GM19452 (cell line): ENCODE data around the gene CD96.
"Not testable (repeated sequence)": the region's sequence is repeated elsewhere in the genome, so short reads cannot be mapped to it uniquely, and the experiment has no call there.

Source experiments
- ATAC-seq: cut with Tn5 transposase; IDR thresholded peaks from one replicate; pipeline ENCODE4 v1.9.1; 2021; ENCODE audit not compliant: unreplicated experiment

The CD96 gene, protein sequence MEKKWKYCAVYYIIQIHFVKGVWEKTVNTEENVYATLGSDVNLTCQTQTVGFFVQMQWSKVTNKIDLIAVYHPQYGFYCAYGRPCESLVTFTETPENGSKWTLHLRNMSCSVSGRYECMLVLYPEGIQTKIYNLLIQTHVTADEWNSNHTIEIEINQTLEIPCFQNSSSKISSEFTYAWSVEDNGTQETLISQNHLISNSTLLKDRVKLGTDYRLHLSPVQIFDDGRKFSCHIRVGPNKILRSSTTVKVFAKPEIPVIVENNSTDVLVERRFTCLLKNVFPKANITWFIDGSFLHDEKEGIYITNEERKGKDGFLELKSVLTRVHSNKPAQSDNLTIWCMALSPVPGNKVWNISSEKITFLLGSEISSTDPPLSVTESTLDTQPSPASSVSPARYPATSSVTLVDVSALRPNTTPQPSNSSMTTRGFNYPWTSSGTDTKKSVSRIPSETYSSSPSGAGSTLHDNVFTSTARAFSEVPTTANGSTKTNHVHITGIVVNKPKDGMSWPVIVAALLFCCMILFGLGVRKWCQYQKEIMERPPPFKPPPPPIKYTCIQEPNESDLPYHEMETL

DNA sequence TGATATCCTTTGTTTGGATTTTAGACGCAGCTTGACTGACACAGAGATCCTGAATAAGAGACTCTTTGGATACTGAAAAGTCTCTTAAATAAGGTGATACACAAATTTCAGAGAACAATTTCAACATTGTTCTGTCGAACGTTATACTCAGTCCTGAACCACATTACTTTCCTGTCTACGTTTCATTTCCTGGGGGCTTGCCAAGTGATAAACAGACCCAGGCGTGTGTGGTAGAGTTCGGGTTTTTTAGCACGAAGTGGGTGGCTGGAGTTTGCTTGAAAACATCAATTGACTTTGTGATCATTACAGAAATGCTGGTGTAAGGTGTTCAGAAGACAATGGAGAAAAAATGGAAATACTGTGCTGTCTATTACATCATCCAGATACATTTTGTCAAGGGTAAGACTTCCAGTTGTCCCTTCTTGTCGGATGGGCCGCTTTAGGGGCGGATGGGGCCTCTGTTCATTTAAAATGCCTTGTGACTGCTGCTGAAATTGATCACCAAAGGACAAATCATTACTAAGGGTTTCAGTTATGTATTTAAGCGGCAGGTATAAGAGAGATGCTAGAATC is at the start of gene CD96:
Gene CD96, plus strand, starts transcription at position 287 of the 573 bp plus-strand sequence. Its CDS starts 52 bp downstream, at position 339.
- peak; percentile 33 for ATAC-seq

DNA sequence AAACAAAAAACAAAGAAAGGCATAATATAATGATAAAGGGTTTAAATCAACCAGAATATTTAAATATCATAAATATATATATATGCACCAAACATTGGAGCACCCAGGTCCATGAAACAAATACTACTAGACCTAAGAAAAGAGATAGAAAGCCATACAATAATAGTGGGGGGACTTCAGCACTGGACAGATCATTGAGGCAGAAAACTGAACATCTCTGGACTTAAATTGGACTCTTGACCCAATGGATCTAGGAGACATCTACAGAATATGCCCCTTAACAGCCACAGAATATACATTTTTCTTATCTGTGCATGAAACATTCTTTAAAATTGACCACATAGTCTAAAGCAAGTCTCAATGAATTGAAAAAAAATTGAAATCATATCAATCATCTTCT is 48.7 kb upstream of the CD96 start:
- ATAC-seq = no peak

DNA sequence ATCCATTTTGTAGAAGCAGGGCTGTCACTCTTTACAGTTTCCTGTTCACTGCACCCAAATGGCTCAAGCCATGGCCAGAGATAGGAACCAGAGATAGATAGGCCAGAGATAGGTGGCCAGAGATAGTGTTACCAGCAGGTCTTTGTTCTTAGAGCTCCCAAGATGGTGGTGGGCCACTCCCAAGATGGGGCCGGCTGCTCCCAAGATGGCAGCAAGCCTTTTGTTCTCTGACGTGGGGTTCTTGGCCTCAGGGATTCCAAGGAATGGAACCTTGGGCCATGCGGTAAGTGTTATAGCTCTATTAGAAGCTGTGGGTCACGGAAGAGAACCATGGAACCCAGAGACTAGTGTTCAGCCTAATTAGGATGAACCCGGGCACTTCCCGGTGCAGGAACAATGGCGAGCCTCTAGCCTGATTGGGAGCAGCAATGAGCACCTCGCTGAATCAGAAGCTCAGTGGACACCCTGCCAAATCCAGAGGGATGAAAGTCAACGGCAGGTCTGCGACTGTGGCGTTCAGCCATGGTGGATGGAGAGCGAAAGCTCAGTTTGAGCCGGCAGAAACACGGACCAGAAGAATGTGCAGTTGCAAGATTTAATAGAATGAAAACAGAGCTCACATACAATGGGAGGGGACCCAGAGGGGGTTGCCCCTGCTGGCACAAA is 45.0 kb upstream of the CD96 start:
- no peak for ATAC-seq

DNA sequence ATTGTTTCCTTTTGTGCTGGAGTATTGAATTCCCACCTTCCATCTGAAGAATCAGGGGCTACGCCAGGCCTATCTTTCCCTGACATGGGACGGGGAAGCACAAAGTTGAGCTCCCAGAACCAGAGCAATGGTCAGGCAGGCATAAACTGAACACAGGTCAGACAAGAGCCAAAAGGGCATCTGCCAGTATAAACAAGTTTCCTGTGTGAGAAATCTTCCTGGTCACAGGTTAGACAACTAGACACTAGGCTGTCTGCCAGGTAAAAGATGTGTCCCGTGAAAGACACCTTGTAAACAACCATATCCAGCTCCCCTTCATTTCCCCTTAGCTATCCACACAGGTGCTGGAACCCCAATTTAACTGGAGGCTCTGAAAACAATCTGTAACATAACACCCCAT is 44.0 kb upstream of the CD96 start:
- no peak for ATAC-seq

DNA sequence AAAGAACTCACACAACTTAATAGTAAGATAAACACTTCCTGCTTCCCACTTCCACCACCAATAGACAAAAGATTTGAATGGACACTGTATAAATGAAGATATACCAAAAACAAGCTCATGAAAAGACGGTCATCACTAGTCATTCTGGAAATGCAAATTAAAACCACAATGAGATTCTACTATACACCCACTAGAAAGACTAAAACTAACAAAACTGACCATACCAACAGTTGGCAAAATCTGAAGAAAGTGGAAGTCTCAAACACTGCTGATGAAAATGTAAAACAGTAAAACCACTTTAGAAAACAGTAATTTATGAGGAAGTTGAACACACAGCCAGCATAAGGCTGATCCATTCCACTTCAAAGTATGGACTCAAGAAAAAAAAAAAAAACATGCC is 35.6 kb upstream of the CD96 start:
- peak; percentile 72 for ATAC-seq

DNA sequence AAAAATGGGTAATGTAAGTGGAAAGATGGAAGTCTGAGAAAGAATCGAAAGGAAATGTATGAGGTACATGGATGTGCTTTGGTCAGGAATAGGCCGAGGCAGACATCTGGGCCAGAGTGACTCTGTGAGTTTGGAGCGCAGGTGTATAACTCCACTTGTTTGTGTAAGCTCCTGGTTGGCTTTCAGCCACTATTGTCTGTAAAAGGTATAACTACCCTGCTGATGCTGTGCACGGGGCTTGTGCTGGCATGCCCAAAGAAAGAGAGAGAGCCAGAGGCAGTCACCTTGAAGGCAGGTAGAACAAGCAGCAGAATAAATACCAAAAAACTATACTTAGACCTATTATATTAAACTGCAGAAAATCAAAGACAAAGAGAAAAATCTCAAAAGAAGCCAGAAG is 32.7 kb upstream of the CD96 start:
- no peak for ATAC-seq

DNA sequence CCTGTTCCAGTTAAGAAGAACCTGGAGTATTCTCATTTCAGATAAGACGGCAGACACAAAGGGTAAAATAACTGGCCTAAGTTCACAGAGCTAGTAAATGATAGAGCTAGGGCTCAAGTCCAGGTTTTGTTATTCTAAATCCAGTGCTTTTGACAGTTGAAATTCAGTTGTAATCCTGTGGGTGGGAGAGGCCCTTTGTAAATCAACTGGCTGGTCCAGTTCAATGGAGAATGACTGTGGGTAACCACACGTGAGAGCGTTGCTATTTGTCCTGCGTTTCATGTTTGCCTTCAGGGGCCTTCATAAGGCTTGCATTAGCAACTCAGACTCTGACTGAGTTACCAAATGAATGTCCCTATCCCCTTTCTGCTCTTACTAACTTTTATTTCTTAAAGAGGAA is 24.2 kb upstream of the CD96 start:
- no peak for ATAC-seq

DNA sequence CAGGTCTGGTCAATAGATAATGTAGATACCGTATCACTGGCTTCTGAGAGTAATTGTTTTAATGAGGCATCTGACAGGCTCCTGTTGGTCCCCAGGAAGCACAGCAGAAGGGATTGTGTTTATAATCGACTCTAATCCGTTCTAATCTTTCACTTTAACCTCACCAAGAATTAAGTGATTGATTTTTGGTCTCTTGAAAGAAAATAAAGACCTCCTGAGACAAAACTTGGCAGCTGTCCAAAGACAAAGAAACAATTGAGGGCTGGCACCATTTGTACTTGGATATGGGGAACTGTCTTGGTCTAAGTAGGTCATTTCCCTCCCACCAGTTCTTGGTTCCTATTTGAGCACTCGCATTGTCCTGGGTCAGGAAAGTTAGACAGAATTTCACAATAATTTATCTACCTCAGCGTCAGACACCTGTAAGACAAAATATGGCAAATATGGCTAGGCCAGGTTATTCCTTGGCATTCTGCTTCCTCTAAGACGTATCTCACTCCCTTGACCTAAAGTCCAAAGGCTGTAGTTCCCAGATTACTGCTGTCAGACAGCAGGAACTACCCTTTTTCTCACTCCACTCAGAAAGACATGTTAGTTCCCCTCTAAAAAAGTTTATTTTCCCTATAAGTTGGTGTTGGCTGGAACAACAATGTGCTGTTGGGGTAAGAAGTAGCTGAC is 22.7 kb upstream of the CD96 start:
- ATAC-seq = no peak

DNA sequence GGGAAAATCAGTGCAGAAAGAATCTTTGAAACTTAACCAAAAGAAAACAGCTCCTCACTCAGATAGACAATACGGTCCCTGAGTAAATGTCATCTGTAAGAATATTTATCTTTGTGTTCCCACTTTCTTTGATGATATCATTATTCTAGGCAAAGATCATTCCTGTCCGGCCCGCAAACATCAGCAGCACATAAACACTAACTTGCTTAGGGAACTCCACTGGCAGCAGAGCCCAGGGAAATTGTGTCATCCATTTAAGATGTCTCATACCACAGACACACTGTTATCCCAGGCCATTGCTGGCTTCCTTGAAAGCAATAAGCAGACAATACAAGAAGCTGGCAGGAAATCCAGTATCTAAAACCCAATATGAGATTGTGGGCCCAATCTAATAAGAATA is 20.1 kb upstream of the CD96 start:
- no peak for ATAC-seq

DNA sequence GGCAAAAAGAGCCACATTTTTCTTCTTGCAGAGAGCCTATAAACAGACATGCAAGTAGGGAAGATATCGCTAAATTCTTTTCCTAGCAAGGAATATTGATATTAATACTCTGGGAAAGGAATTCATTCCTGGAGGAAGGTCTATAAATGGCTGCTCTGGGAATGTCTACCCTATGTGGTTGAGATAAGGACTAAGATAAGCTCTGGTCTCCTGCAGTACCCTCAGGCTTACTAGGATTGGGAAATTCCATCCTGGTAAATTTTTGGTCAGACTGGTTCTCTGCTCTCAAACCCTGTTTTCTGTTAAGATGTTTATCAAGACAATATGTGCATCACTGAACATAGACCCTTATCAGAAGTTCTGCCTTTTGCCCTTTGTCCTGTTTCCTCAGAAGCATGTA is 17.5 kb upstream of the CD96 start:
- ATAC-seq = not testable (repeated sequence)

DNA sequence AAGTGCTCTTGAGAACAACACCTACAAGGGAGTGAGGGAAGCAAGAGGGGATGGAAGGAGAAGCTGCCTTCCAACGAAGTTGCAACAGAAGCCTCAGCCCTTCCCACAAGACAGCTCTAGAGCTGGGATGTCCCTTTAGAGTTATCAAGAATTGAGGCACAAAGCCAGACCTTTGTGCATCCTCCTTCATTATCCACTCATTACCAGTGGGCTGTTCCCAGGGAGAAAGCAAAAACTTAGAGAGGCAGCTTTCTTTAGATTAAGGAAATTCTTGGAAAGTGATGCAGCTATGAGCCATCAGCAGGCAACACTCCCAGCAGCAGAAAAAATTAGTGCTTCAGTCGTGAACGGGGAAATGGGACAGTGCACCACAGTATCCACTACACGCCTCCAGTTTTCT is 10.6 kb upstream of the CD96 start:
- no peak for ATAC-seq

DNA sequence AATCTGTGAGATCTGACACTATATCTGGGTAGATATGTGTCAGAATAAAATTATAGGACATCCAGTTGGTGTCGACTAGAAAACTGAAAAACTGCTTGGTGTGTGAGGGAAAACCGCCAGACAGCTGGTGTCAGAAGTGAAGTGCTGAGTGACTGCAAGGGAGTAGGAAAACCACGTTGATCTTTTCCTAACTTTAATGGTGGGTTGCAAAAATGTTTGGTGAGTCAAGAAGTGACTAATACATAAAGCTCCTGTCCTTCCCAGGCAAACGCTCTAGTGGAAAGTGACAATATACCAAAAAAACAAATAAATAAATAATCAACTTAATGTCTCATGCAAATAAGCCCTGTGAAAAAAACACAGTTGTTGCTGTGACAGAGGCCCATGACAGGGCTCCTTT is 7.3 kb upstream of the CD96 start:
- no peak for ATAC-seq

DNA sequence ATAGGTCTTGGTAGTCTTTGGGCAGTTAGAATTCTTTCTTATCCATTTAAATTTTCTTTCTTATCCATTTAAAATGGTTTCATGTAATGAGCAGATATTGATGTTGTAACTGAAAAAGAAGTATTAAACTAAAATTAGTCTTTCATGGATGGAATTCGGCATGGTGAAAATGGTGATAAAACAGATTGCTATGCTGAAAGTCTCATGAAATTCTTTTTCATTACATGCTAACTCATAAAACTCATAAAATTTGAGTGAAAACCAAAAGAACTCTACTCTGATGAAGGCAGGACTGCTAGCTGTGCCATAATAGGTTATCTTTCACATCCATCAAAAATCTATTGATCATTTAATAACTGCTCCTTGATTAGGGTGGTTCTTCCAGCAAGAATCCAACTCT is 3.9 kb upstream of the CD96 start:
- ATAC-seq = no peak

DNA sequence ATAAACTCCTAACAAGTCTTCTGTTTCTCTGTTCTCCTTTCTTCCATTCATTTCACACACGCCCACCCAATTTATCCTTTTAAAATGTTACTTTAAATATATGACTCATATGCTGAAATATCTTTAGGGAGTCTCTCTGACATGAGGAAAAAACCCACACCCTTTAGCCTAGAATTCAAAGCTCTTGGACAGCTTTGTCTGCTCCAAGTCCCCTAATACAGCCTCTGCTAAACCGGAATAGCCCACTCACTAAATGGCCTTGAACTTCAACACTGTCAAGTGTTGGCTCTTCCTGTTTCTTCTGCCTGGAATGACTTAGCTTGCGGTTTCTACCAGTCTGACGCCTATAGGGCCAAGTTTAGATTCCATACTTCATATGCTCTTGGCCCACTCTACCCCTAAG is 3.3 kb upstream of the CD96 start:
- no peak for ATAC-seq

DNA sequence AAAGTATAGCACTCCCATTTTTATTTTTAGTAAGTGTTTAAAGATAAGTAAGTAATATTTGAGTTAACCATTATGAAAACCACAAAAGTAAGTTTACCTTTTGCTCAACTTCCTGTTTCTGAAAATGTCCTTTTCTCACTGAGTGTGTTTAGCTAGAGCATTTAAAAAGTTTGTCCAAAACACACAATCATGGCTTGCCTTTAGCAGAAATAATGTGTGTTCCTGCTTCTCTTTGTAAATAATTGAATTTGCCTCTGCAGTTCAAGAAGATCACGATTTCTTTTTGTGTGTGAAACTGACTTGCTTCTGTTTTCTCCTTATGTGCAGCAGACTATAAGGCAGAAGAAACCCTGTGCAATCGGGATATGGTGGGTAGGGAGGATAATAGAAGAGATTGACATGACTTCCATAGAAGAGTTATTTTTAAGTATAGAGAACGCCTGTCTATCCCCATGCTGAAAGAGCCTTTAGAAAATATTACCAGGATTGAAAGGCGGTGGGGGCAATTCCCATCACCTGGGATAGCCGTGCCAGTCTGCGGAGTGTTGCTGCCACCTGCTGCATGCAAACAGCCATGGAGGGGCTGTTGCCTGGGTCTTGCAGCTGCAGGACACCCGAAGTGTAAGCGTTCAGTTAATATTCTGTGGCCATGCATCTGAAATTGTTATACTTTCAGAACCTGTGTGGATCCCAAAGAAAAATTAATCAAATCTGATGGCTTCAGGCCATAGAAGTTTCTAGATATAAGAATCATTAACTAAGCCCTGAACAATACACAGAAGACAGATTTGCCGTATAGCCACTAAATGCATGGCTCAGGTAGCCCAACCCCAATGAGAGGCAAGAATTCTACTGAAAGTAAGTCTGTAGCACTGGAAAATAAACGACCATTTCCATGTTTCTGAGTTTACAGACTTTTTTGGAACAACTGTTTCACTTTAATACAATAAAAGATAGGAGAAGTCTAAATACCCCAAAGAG is 2.4 kb upstream of the CD96 start:
- ATAC-seq = peak; percentile 71

DNA sequence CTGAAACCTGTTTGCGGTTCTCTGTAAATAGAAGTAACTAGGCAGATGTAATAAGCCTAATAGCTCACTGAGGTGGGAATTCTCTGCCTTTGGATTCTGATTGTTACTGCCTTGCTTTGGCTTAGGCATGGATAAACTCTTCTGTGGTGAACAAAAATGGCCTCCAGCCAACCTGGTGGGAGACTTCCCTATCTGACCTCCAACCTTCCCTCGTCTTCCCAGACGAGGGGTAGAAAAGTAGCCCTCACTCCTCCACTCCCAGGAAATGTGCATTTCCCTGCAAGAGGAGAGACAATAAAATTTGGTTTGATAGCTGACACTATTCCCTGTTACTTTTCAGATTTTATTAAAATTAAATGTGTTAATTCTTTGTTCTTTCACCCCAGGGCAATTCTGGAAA is 606 bp upstream of the CD96 start:
- ATAC-seq = no peak

DNA sequence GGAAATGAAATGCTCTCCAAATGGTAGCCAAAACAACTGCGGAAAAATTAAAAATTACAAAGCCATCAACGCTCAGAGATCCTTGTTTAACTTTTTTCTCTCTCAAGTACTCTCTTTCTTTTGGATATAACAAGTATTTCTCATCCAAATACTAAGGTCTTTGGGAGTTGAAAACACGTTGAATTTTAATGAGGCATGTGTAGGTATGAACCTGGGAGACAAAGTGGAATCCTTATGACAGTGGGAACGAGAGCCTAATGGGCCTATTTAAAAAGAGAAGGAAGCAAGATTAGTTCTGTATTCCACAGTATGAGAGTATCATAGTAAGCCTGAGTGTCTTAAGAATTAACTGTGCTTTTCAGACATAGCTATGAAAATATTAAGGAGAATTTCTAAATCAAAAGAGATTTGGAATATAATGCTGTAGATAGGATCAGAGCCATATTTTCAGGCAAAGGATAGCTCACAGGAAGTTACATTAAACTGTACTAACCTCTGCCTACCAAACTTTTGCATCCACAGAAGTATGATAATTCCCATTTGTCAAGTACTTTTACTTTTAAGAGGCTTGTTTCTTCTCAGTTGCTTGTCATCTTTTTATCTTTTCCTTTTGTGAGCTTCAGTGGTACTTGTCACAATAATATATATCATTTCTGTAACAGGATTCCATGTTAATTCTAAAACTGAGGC is 759 bp downstream of the CD96 start:
- ATAC-seq = no peak

DNA sequence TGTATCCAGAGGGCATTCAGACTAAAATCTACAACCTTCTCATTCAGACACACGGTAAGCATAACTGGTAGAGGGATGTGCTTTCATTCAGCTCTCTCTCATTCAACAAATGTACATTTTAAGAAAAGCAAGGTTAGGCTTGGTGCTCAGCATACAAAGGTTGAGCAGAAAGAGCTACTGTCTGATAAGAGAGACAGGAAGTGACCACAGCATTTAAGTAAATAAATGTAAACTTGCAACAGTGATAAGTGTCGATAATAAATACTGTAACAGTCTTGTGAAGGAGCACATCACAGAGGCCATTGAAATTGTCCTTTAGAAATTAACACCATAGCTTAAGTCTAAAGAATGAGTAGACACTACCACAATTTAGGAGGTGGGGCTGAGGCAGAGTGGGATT is 3.4 kb downstream of the CD96 start:
- no peak for ATAC-seq

DNA sequence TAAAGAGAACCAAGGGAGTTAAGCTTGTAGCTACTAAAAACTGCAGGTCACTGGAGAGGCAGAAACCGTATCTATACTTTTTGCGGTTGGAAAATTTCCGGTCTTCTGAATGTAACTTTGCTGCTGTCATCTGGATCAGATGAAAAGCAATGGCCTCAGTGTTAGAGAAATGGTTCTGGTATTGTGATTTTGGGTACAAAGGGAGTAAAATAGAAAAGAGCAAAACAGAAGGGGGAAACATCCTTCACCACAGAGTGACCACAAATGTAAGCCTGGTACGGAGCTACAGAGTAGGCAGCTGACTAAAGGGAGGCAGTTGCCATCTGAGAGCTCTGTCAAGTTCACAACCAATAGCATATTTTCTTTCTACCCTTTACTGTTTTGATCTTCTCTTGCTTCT is 5.6 kb downstream of the CD96 start:
- ATAC-seq = peak; percentile 81

DNA sequence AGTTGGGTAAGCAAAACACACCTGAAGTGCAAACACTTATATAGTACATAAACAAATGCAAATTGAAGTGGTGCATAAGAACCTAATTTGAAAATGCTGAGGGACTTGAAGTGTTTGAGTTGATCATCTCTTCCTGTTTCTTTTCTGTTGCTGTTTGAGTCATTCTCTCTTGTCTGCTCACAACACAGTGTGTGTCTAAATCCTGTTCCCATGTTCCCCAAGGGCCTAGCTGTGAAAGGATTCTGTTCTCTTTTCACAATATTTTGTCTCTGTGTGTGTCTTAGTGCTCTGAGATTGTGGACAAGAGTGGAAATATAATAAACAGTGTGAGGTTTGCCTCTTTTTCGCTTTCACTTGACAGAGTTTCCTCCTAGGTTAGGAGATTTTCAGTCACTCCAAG is 6.1 kb downstream of the CD96 start:
- peak; percentile 71 for ATAC-seq
